Stomach (tissue), 4 donors: ENCODE results near the gene PMF1.

ENCODE experiments used
- CTCF ChIP-seq, 7 experiments: fragments of 450-650 bp in 4 of 7; fragments of 200-600 bp in 3 of 7; sonication (generic) in 3 of 7; IDR thresholded peaks; one replicate each; pipeline ENCODE4 v1.5.1; 2016 to 2019; ENCODE audit warnings: antibody characterized with exemption in 7 of 7, control low read depth in 2 of 7, mild to moderate bottlenecking in 1 of 7
- EP300 ChIP-seq: sonication (generic); formaldehyde crosslinking; IDR thresholded peaks from one replicate; pipeline ENCODE4 v1.6.1; 2017; ENCODE audit warnings: antibody characterized with exemption
- POLR2A ChIP-seq, 4 donors: fragments of 450-650 bp; IDR thresholded peaks; one replicate each; pipeline ENCODE4 v1.6.1; 2016; ENCODE audit warnings: antibody characterized with exemption in 4 of 4, control low read depth in 2 of 4, mild to moderate bottlenecking in 1 of 4, moderate library complexity in 1 of 4
- POLR2AphosphoS5 ChIP-seq, 3 donors: sonication (generic); formaldehyde crosslinking; IDR thresholded peaks; one replicate each; pipeline ENCODE4 v1.6.1; 2016; ENCODE audit warnings: antibody characterized with exemption in 3 of 3

GRCh38 chr1:156270314-156270713 is 57.5 kb downstream of the PMF1 start:
- TF ChIP-seq CTCF (IDR thresholded peaks at IDR 0.05) (no peak), EP300 (no peak), POLR2A (IDR thresholded peaks at IDR 0.05) (no peak), POLR2AphosphoS5 (IDR thresholded peaks at IDR 0.05) (no peak)
